Common myeloid progenitor, CD34-positive (primary cell): Measurements from ENCODE around the gene PAQR7.

ENCODE experiments used
- CTCF ChIA-PET: fragments of 350-600 bp; sonication (Branson Sonifier 250); formaldehyde crosslinking; loops from one replicate; lab custom pipeline; 2021; ENCODE audit warnings: antibody characterized with exemption; lab: Charles Lee
- POLR2A ChIA-PET: fragments of 350-600 bp; sonication (Branson Sonifier 250); formaldehyde crosslinking; loops from one replicate; lab custom pipeline; 2021; ENCODE audit warnings: antibody characterized with exemption; lab: Charles Lee
- DNase-seq, 3 donors: peaks; one replicate each; pipeline versions ENCODE4 v3.0.0 to v3.0.0-alpha.2; 2013
- H3K27ac ChIP-seq, 2 experiments: 1 replicate in 1 of 2; 2 replicates in 1 of 2; pipeline ENCODE4 v1.7.0; 2013; ENCODE audit warnings: inconsistent platforms in 2 of 2, low read length in 2 of 2, mild to moderate bottlenecking in 2 of 2, low read depth in 1 of 2, moderate library complexity in 1 of 2; ENCODE audit not compliant: severe bottlenecking in 2 of 2, insufficient read depth in 1 of 2, poor library complexity in 1 of 2
- H3K27me3 ChIP-seq, 5 experiments: replicated peaks in 2 of 5; 1 replicate in 3 of 5; 2 replicates in 2 of 5; pipeline versions ENCODE4 v1.6.1 to v1.7.0; 2013; ENCODE audit warnings: low read length in 4 of 5, mild to moderate bottlenecking in 2 of 5, moderate library complexity in 2 of 5, inconsistent platforms in 1 of 5; ENCODE audit not compliant: insufficient read depth in 5 of 5, control insufficient read depth in 4 of 5
- H3K36me3 ChIP-seq, 4 experiments: 1 replicate in 2 of 4; 2 replicates in 2 of 4; pipeline versions ENCODE4 v1.6.1 to v1.7.0; 2013; ENCODE audit warnings: low read length in 3 of 4, control low read depth in 1 of 4, mild to moderate bottlenecking in 1 of 4; ENCODE audit not compliant: control insufficient read depth in 4 of 4, insufficient read depth in 4 of 4
- H3K4me1 ChIP-seq, 4 experiments: 1 replicate in 3 of 4; 2 replicates in 1 of 4; pipeline versions ENCODE4 v1.6.1 to v1.7.1; 2013; ENCODE audit warnings: low read length in 3 of 4, mild to moderate bottlenecking in 3 of 4, control low read depth in 1 of 4, inconsistent platforms in 1 of 4, moderate library complexity in 1 of 4; ENCODE audit not compliant: control insufficient read depth in 4 of 4, insufficient read depth in 4 of 4; ENCODE audit errors: control extremely low read depth in 1 of 4
- H3K4me3 ChIP-seq, 7 experiments: 1 replicate in 4 of 7; 2 replicates in 3 of 7; pipeline versions ENCODE4 v1.5.1 to v1.7.0; 2013; ENCODE audit warnings: mild to moderate bottlenecking in 7 of 7, low read length in 6 of 7, moderate library complexity in 6 of 7, inconsistent platforms in 2 of 7, low read depth in 2 of 7, control low read depth in 1 of 7; ENCODE audit not compliant: insufficient read depth in 4 of 7, control insufficient read depth in 1 of 7; ENCODE audit errors: extremely low read depth in 1 of 7
- H3K9me3 ChIP-seq, 5 experiments: 1 replicate in 4 of 5; 2 replicates in 1 of 5; pipeline versions ENCODE4 v1.6.1 to v1.7.1; 2013; ENCODE audit warnings: low read length in 4 of 5, mild to moderate bottlenecking in 2 of 5, inconsistent platforms in 1 of 5, low read depth in 1 of 5, moderate library complexity in 1 of 5; ENCODE audit not compliant: control insufficient read depth in 4 of 5, insufficient read depth in 2 of 5; ENCODE audit errors: control extremely low read depth in 1 of 5
- WGBS: methylation state at CpG from one replicate; pipeline ENCODE4 v1.1.5; 2013; ENCODE audit not compliant: insufficient coverage; 5-methylcytosine and 5-hydroxymethylcytosine counted together

The PAQR7 gene

GRCh38 chr1:25908161-25908560 lies 32.7 kb upstream of the PAQR7 start:
- CTCF ChIA-PET, result interaction anchor here (1.2 to 20.1 kb wide), 2 partner anchors 13 to 91 kb away, joined by 5 to 368 read pairs; partner anchors contain the start of gene PAFAH2
- Histone ChIP-seq H3K36me3 (peaks cover 0 to 15% (median 4%) of the 10 kb centered on the region in 4 experiments), H3K27me3 (peaks cover 0 to 3% (median 0%) of the 10 kb centered on the region in 5 experiments), H3K27ac (no peak overlapping the region), H3K9me3 (no peaks in the 10 kb centered on the region), H3K4me3 (no peak overlapping the region), H3K4me1 (peaks cover 8 to 28% (median 20%) of the 10 kb centered on the region in 4 experiments)
- no peak for DNase-seq
- 100% methylated on average over 1 of the region's 1 CpG for WGBS
- POLR2A ChIA-PET, result no interaction called here

DNA sequence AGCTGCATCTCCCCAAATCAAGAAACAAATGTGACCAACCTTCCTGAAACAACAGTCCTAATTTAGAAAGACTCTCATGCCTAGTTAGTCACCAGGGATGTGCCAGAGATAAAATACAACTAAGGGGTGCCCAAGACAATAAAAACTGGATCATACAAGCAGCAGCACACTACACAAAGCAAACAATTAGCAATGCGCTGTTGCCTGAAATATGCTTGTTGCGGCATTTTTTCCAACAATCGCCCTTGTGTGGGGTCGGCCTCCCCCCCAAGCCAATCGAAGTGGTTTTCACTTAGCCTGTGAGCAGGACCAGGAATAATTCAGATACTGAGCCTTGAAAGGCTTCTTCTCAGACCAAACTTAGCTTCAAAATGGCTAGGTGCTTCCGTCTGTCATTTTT lies 32.1 kb upstream of the PAQR7 start:
- Histone ChIP-seq H3K36me3 (peaks cover 1 to 21% (median 8%) of the 10 kb centered on the region in 4 experiments), H3K27ac (no peak overlapping the region), H3K27me3 (peaks cover 0 to 3% (median 0%) of the 10 kb centered on the region in 5 experiments), H3K4me3 (no peak overlapping the region), H3K4me1 (peaks cover 8 to 29% (median 21%) of the 10 kb centered on the region in 4 experiments), H3K9me3 (no peaks in the 10 kb centered on the region)
- DNase-seq, result no peak
- 91% methylated on average over 6 of the region's 6 CpGs for WGBS
- ChIA-PET CTCF (interaction anchor here (1.4 to 20.1 kb wide), 2 partner anchors 12 to 92 kb away, joined by 5 to 368 read pairs; partner anchors contain the start of gene PAFAH2), POLR2A (no interaction called here)

GRCh38 chr1:25906644-25907300 lies 31.3 kb upstream of the PAQR7 start:
- peak overlapping the region; percentile 55 to 99 (median 83) for H3K4me3 ChIP-seq
- ChIA-PET CTCF (interaction anchor here (1.4 to 20.1 kb wide), 2 partner anchors 11 to 92 kb away, joined by 5 to 368 read pairs; partner anchors contain the start of gene PAFAH2), POLR2A (no interaction called here)
- peaks cover 8 to 29% (median 21%) of the 10 kb centered on the region in 4 experiments for H3K4me1 ChIP-seq
- peaks cover 4 to 29% (median 12%) of the 10 kb centered on the region in 4 experiments for H3K36me3 ChIP-seq
- WGBS, result 20% methylated on average over 26 of the region's 34 CpGs
- no peaks in the 10 kb centered on the region for H3K9me3 ChIP-seq
- DNase-seq, result peak in 2 of 3 donors; percentile 44 to 67
- no peak overlapping the region for H3K27ac ChIP-seq
- peaks cover 0 to 3% (median 0%) of the 10 kb centered on the region in 5 experiments for H3K27me3 ChIP-seq

GRCh38 chr1:25905680-25906643 lies 30.5 kb upstream of the PAQR7 start, which contains the start of gene STMN1:
Gene STMN1, minus strand, starts transcription at chr1:25906419. Its CDS starts 1,743 bp downstream, at chr1:25904676.
- ChIA-PET CTCF (interaction anchor here (0.9 to 20.1 kb wide), 6 partner anchors 11 to 93 kb away, joined by 3 to 368 read pairs (median 4); partner anchors contain the start of gene PAFAH2), POLR2A (interaction anchor here (0.7 to 1.9 kb wide), 4 partner anchors 8 to 91 kb away, joined by 4 to 7 read pairs (median 4); no protein-coding TSS in a partner anchor)
- H3K36me3 ChIP-seq, result peaks cover 8 to 36% (median 18%) of the 10 kb centered on the region in 4 experiments
- peak within 1 kb of the TSS; percentile 83 to 99 (median 89) for H3K4me3 ChIP-seq
- 0% methylated on average over 74 of the region's 102 CpGs for WGBS
- H3K9me3 ChIP-seq, result no peaks in the 10 kb centered on the region
- peaks cover 0 to 3% (median 0%) of the 10 kb centered on the region in 5 experiments for H3K27me3 ChIP-seq
- H3K27ac ChIP-seq, result peak within 1 kb of the TSS; percentile 67 to 79
- H3K4me1 ChIP-seq, result peaks cover 8 to 29% (median 21%) of the 10 kb centered on the region in 4 experiments
- peak; percentile 88 to 94 (median 93) for DNase-seq

DNA sequence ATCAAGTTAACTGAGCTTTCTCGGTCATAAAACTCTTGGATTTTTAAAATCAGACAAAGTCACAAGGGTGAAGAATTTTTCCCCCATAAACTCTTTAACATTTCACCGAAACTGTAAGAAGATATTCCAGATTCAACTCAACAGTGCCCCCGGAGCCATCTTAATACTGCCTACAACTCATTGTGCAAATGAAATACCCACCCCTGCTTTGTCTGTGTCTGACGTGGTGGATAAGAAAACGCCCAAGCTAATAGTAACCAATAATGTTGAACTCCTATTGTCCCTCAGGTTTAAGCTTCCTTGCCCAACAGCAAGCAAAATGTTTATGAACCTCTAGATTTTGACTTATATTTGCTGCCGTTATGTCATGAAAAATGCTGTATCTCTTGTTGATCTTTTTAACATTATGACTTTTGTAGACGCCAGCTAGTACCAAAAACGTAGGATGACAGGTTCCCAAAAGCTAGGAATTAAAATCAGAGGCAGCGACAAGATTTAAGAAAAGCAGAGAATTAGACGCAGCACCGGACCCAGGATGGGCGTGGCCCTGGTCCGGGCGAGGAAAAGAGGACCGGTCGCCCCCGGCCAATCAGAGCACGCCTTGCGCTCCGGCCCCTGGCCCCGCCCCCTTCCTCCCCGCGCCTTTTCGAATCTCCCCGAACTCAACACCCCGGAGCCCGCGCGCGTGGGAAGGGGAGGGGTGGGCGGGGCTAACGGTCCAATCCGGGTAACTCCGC lies 29.6 kb upstream of the PAQR7 start:
- POLR2A ChIA-PET, result interaction anchor here (0.7 to 1.9 kb wide), 4 partner anchors 9 to 92 kb away, joined by 4 to 7 read pairs (median 4); no protein-coding TSS in a partner anchor
- peak; percentile 88 to 91 (median 90) for DNase-seq
- Histone ChIP-seq H3K4me3 (peak overlapping the region; percentile 83 to 99 (median 89)), H3K27me3 (peaks cover 0 to 3% (median 0%) of the 10 kb centered on the region in 5 experiments), H3K4me1 (peaks cover 8 to 29% (median 21%) of the 10 kb centered on the region in 4 experiments), H3K27ac (peak overlapping the region; percentile 67 to 79), H3K36me3 (peaks cover 10 to 45% (median 23%) of the 10 kb centered on the region in 4 experiments), H3K9me3 (no peaks in the 10 kb centered on the region)
- CTCF ChIA-PET, result interaction anchor here (0.8 to 20.1 kb wide), 10 partner anchors 10 to 94 kb away, joined by 3 to 368 read pairs (median 4); partner anchors contain the start of gene PAFAH2
- WGBS, result 0% methylated on average over 15 of the region's 34 CpGs

- peaks cover 0 to 2% (median 0%) of the 10 kb centered on the region in 5 experiments for H3K27me3 ChIP-seq
- CTCF ChIA-PET, result interaction anchor here (0.9 to 20.1 kb wide), 7 partner anchors 9 to 95 kb away, joined by 3 to 368 read pairs (median 4); partner anchors contain the start of gene PAFAH2
- 94% methylated on average over 2 of the region's 3 CpGs for WGBS
- no peak overlapping the region for H3K27ac ChIP-seq
- no peak for DNase-seq
- no peaks in the 10 kb centered on the region for H3K9me3 ChIP-seq
- POLR2A ChIA-PET, result no interaction called here
- peaks cover 15 to 56% (median 32%) of the 10 kb centered on the region in 4 experiments for H3K36me3 ChIP-seq
- H3K4me1 ChIP-seq, result peaks cover 8 to 29% (median 21%) of the 10 kb centered on the region in 4 experiments
- peak overlapping the region in 3 of 7 experiments; percentile 88 to 98 (median 89) for H3K4me3 ChIP-seq
Observed at GRCh38 chr1:25903986-25904385, 28.5 kb upstream of the PAQR7 start.
